Cortex of kidney (tissue), 1 donor: ENCODE measurements around the gene SLC43A3.

Experiments used
- DNase-seq: peaks from one replicate; lab custom pipeline; 2025; lab: John Stamatoyannopoulos, UW

The SLC43A3 gene

GRCh38 chr11:57357856-57358255 is 69.1 kb downstream of the SLC43A3 start:
- no peak for DNase-seq

GRCh38 chr11:57357310-57357709 is 69.6 kb downstream of the SLC43A3 start:
- no peak for DNase-seq
